ENCODE data around the gene SCUBE1. TPM values are rescaled to one million over a fixed set of nuclear protein-coding genes. Genes with fewer than 3 reads are reported as not detected.

Gene SCUBE1
- total RNA-seq, 1 experiment from 2014 or later: not detected

DNA sequence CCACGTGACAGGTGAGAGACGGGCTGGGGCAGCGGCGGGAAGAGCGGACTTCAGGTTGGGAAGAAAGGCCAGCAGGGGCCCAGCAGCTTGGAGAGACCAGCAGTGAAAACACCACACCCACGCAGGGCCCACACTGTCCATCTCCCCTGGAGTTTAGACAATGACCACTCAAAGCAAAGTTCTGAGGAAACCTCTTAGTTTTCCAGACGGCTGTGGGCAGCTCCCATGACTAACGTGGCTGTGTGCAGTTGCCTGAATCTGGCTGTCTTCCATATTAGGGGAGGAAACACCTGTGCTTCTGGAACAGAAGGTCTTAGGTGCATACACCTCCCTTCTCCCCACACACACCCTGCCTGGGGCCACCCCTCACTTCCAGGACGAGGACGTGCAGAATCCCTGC, 85.6 kb downstream of the SCUBE1 start:
- no peaks in the 10 kb centered on the region for H3K4me1 ChIP-seq (replicated peaks)
- H3K9me3 ChIP-seq (replicated peaks): no peaks in the 10 kb centered on the region
- H3K36me3 ChIP-seq: no peaks in the 10 kb centered on the region
- no peak overlapping the region for H3K4me3 ChIP-seq
- no peak overlapping the region for H3K27ac ChIP-seq
- no peak for DNase-seq (ENCODE audit: low read depth in 1 of 2, low spot score in 2 of 2)
- H3K27me3 ChIP-seq (replicated peaks): no peaks in the 10 kb centered on the region; the same call in 1 of the 2 replicates

GRCh38 chr22:43256976-43257545, 86.1 kb downstream of the SCUBE1 start:
- H3K4me3 ChIP-seq: no peak overlapping the region
- no peaks in the 10 kb centered on the region for H3K36me3 ChIP-seq
- DNase-seq (ENCODE audit: low read depth in 1 of 2, low spot score in 2 of 2): no peak
- no peaks in the 10 kb centered on the region for H3K4me1 ChIP-seq (replicated peaks)
- no peaks in the 10 kb centered on the region for H3K9me3 ChIP-seq (replicated peaks)
- H3K27ac ChIP-seq: no peak overlapping the region
- no peaks in the 10 kb centered on the region; the same call in 1 of the 2 replicates for H3K27me3 ChIP-seq (replicated peaks)

- DNase-seq (ENCODE audit: low read depth in 1 of 2, low spot score in 2 of 2): no peak
- Histone ChIP-seq H3K9me3 (replicated peaks) (no peaks in the 10 kb centered on the region), H3K36me3 (no peaks in the 10 kb centered on the region), H3K4me1 (replicated peaks) (no peaks in the 10 kb centered on the region), H3K27ac (no peak overlapping the region), H3K27me3 (replicated peaks) (peaks cover 2% of the 10 kb centered on the region), H3K4me3 (no peak overlapping the region)
These were observed 86.6 kb downstream of the SCUBE1 start for GRCh38 chr22:43256569-43256968.

DNA sequence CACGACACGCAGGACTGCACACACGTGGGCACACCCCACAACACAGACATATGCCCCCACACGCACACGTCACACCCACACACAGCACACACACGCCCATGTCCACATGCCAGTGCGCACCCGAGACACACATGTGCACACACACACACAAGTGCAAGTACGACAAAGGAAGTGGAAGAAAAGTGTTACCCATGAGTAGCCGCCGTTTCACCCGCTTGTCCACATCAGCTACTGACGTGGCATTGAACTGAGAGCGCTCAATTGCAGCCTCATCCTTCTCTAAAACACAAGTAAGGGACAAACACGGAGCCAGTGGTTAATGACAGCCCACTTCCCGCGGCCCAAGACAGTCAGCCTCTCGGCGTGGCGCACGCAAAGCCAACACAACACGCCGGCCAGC, 87.9 kb downstream of the SCUBE1 start:
- H3K36me3 ChIP-seq: no peaks in the 10 kb centered on the region
- no peak overlapping the region for H3K4me3 ChIP-seq
- H3K27me3 ChIP-seq (replicated peaks): peaks cover 13% of the 10 kb centered on the region
- H3K4me1 ChIP-seq (replicated peaks): no peaks in the 10 kb centered on the region
- no peaks in the 10 kb centered on the region for H3K9me3 ChIP-seq (replicated peaks)
- no peak for DNase-seq (ENCODE audit: low read depth in 1 of 2, low spot score in 2 of 2)
- H3K27ac ChIP-seq: no peak overlapping the region

GRCh38 chr22:43253839-43254238, 89.3 kb downstream of the SCUBE1 start:
- Histone ChIP-seq H3K27me3 (replicated peaks) (peaks cover 15% of the 10 kb centered on the region), H3K4me1 (replicated peaks) (no peaks in the 10 kb centered on the region), H3K4me3 (no peak overlapping the region), H3K36me3 (no peaks in the 10 kb centered on the region), H3K9me3 (replicated peaks) (no peaks in the 10 kb centered on the region), H3K27ac (no peak overlapping the region)
- no peak for DNase-seq (ENCODE audit: low read depth in 1 of 2, low spot score in 2 of 2)

- no peaks in the 10 kb centered on the region for H3K4me1 ChIP-seq (replicated peaks)
- no peaks in the 10 kb centered on the region for H3K9me3 ChIP-seq (replicated peaks)
- no peak overlapping the region for H3K4me3 ChIP-seq
- peaks cover 15% of the 10 kb centered on the region for H3K27me3 ChIP-seq (replicated peaks)
- no peak for DNase-seq (ENCODE audit: low read depth in 1 of 2, low spot score in 2 of 2)
- H3K27ac ChIP-seq: no peak overlapping the region
- H3K36me3 ChIP-seq: no peaks in the 10 kb centered on the region
These were observed 90.9 kb downstream of the SCUBE1 start for GRCh38 chr22:43252319-43252718.

- no peaks in the 10 kb centered on the region for H3K36me3 ChIP-seq
- no peak overlapping the region for H3K4me3 ChIP-seq
- no peaks in the 10 kb centered on the region for H3K4me1 ChIP-seq (replicated peaks)
- peaks cover 15% of the 10 kb centered on the region for H3K27me3 ChIP-seq (replicated peaks)
- no peaks in the 10 kb centered on the region for H3K9me3 ChIP-seq (replicated peaks)
- DNase-seq (ENCODE audit: low read depth in 1 of 2, low spot score in 2 of 2): no peak
- H3K27ac ChIP-seq: no peak overlapping the region
These were observed 93.2 kb downstream of the SCUBE1 start for GRCh38 chr22:43249789-43250471.

GRCh38 chr22:43247546-43248260, 95.5 kb downstream of the SCUBE1 start:
- H3K4me3 ChIP-seq: no peak overlapping the region
- H3K36me3 ChIP-seq: no peaks in the 10 kb centered on the region
- no peak for DNase-seq (ENCODE audit: low read depth in 1 of 2, low spot score in 2 of 2)
- no peaks in the 10 kb centered on the region for H3K9me3 ChIP-seq (replicated peaks)
- H3K27me3 ChIP-seq (replicated peaks): peaks cover 15% of the 10 kb centered on the region
- H3K27ac ChIP-seq: no peak overlapping the region
- H3K4me1 ChIP-seq (replicated peaks): no peaks in the 10 kb centered on the region

GRCh38 chr22:43246188-43246587, 97.0 kb downstream of the SCUBE1 start:
- H3K36me3 ChIP-seq: no peaks in the 10 kb centered on the region
- DNase-seq (ENCODE audit: low read depth in 1 of 2, low spot score in 2 of 2): no peak

DNA sequence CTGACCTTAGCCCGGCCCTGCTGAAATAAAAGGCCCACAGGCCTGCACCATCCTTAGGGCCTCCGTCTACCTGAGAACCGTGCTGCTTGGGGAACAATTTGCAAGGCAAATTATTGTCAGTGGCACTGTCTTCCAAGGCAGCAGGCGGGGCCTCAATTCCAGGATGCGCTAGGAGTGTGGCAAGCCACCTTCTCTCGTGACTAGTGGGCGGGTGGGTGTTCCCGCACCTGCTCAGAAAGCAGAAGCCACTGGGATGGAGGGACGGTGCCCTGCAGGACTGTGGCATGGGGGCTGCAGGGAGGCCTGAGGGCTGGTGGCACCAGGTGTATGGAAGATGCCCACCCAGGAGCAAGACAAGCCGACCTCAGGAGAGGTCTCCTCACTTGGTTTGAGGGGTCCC, 97.5 kb downstream of the SCUBE1 start:
- no peak overlapping the region for H3K4me3 ChIP-seq
- H3K36me3 ChIP-seq: no peaks in the 10 kb centered on the region
- H3K9me3 ChIP-seq (replicated peaks): no peaks in the 10 kb centered on the region
- H3K27me3 ChIP-seq (replicated peaks): peaks cover 5% of the 10 kb centered on the region
- H3K4me1 ChIP-seq (replicated peaks): no peaks in the 10 kb centered on the region
- no peak for DNase-seq (ENCODE audit: low read depth in 1 of 2, low spot score in 2 of 2)
- H3K27ac ChIP-seq: no peak overlapping the region

More at GRCh38 chr22:43246188-43246587, 97.0 kb downstream of the SCUBE1 start:
- Histone ChIP-seq H3K4me3 (no peak overlapping the region), H3K4me1 (replicated peaks) (no peaks in the 10 kb centered on the region), H3K27me3 (replicated peaks) (peaks cover 9% of the 10 kb centered on the region), H3K9me3 (replicated peaks) (no peaks in the 10 kb centered on the region), H3K27ac (no peak overlapping the region)

DNA sequence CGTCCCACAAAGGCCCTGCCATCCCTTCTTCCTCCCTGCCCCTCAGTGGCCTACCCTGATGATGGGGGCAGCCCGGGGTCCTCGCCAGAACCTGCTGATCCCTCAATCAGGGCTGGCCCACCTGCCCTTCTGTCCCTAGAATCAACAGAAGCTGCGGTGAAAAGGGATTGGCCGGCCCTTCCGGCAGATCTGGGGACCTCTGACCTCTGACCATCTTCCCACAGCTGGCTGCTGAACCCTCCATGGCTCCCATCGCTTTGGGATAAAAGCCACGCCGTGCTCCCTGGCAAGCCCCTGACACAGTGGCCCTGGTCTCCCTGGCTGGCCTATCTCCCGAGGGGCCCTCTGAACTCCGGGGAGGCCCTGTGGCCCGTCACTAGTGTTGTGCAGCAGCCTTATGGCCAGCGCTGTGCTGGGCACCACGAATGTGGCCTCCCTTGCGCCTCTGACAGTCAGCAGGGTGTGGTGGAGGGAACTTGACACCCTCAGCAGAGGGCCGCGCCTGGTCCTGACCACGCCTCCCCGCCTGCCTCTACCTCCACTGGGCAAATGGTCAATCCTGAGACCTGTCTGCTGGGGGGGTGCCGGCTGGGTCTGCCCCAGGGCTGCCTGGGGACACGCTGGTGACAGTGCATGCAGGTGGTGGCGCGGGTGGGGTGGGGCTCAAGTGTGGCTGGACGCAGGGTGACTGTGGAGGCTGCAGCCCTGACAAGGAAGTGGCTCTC, 98.2 kb downstream of the SCUBE1 start:
- no peak overlapping the region for H3K27ac ChIP-seq
- H3K4me1 ChIP-seq (replicated peaks): no peaks in the 10 kb centered on the region
- H3K9me3 ChIP-seq (replicated peaks): no peaks in the 10 kb centered on the region
- H3K4me3 ChIP-seq: no peak overlapping the region
- no peak for DNase-seq (ENCODE audit: low read depth in 1 of 2, low spot score in 2 of 2)
- peaks cover 7% of the 10 kb centered on the region; the same call in 1 of the 2 replicates for H3K27me3 ChIP-seq (replicated peaks)
- no peaks in the 10 kb centered on the region for H3K36me3 ChIP-seq

GRCh38 chr22:43244402-43244801, 98.8 kb downstream of the SCUBE1 start:
- no peak for DNase-seq (ENCODE audit: low read depth in 1 of 2, low spot score in 2 of 2)
- Histone ChIP-seq H3K27me3 (replicated peaks) (peaks cover 11% of the 10 kb centered on the region; the same call in 1 of the 2 replicates), H3K36me3 (no peaks in the 10 kb centered on the region), H3K27ac (no peak overlapping the region), H3K9me3 (replicated peaks) (no peaks in the 10 kb centered on the region), H3K4me3 (no peak overlapping the region), H3K4me1 (replicated peaks) (no peaks in the 10 kb centered on the region)

GRCh38 chr22:43243324-43243723, 99.8 kb downstream of the SCUBE1 start:
- Histone ChIP-seq H3K27ac (no peak overlapping the region), H3K27me3 (replicated peaks) (peaks cover 15% of the 10 kb centered on the region; the same call in 1 of the 2 replicates), H3K4me1 (replicated peaks) (no peaks in the 10 kb centered on the region), H3K9me3 (replicated peaks) (no peaks in the 10 kb centered on the region), H3K4me3 (no peak overlapping the region), H3K36me3 (no peaks in the 10 kb centered on the region)
- no peak for DNase-seq (ENCODE audit: low read depth in 1 of 2, low spot score in 2 of 2)

DNA sequence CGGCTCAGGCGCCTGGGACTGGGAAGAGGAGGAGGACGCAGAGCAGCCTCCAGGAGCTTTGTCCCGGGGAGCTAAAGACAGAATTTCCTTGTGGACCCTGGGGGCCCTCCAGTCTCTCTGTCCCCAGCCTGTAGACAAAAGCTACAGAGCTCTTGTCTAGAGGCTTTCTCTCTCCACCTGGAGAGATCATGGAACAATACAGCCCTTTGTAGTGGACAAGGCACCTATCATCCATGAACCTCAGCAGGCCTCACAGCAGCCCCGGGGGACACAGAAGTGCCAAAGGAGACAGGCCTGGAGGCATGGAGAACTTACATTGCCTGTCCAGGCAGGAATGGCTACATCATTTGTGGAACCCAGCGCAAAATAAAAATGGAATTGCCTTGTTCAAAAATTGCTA, 100.5 kb downstream of the SCUBE1 start:
- Histone ChIP-seq H3K27me3 (replicated peaks) (peaks cover 21% of the 10 kb centered on the region; the same call in 1 of the 2 replicates), H3K9me3 (replicated peaks) (no peaks in the 10 kb centered on the region), H3K4me1 (replicated peaks) (no peaks in the 10 kb centered on the region), H3K27ac (no peak overlapping the region), H3K4me3 (no peak overlapping the region), H3K36me3 (no peaks in the 10 kb centered on the region)
- no peak for DNase-seq (ENCODE audit: low read depth in 1 of 2, low spot score in 2 of 2)

All from SJSA1 (cell line).